ENCODE data around the gene TPBGL. TPM values are rescaled to one million over a fixed set of nuclear protein-coding genes. Genes with fewer than 3 reads are reported as not detected.

TPBGL gene
- total RNA-seq, 2 experiments from 2014 or later = 0.06 TPM; not detected in 1

GRCh38 chr11:75219869-75220268 lies 20.7 kb upstream of the TPBGL start:
- H3K36me3 Mint-ChIP-seq (ENCODE audit: low read depth) = no peaks in the 10 kb centered on the region
- H3K27ac Mint-ChIP-seq = no peak overlapping the region
- H3K4me1 Mint-ChIP-seq = no peaks in the 10 kb centered on the region
- ChIA-PET POLR2A (no interaction called here), CTCF (interaction anchor here (0.6 to 1.3 kb wide), 3 partner anchors 21 to 298 kb away, joined by 4 to 5 read pairs (median 5); no protein-coding TSS in a partner anchor)
- H3K27me3 Mint-ChIP-seq = peaks cover 18% of the 10 kb centered on the region
- no peak overlapping the region for H3K4me3 Mint-ChIP-seq
- no peak for DNase-seq
- H3K9me3 Mint-ChIP-seq = no peaks in the 10 kb centered on the region

- ChIA-PET POLR2A (no interaction called here), CTCF (interaction anchor here (1.2 to 1.9 kb wide), 4 partner anchors 10 to 19 kb away, joined by 4 to 6 read pairs (median 5); no protein-coding TSS in a partner anchor)
- H3K4me3 Mint-ChIP-seq = no peak overlapping the region
- no peaks in the 10 kb centered on the region for H3K36me3 Mint-ChIP-seq (ENCODE audit: low read depth)
- no peaks in the 10 kb centered on the region for H3K4me1 Mint-ChIP-seq
- H3K9me3 Mint-ChIP-seq = no peaks in the 10 kb centered on the region
- H3K27ac Mint-ChIP-seq = no peak overlapping the region
- no peak for DNase-seq
- H3K27me3 Mint-ChIP-seq = peaks cover 4% of the 10 kb centered on the region
Measured at GRCh38 chr11:75223954-75224643, 16.5 kb upstream of the TPBGL start.

- DNase-seq = no peak
- POLR2A ChIA-PET = no interaction called here
- Mint-ChIP-seq H3K27ac (no peak overlapping the region), H3K36me3 (ENCODE audit: low read depth) (no peaks in the 10 kb centered on the region), H3K4me1 (no peaks in the 10 kb centered on the region), H3K4me3 (no peak overlapping the region), H3K27me3 (peaks cover 2% of the 10 kb centered on the region), H3K9me3 (no peaks in the 10 kb centered on the region)
- CTCF ChIA-PET = interaction anchor here (1.0 to 1.5 kb wide), 4 partner anchors 11 to 85 kb away, joined by 3 to 5 read pairs (median 4); no protein-coding TSS in a partner anchor
Measured at GRCh38 chr11:75225794-75226193, 14.8 kb upstream of the TPBGL start.

- no peaks in the 10 kb centered on the region for H3K4me1 Mint-ChIP-seq
- CTCF ChIA-PET = interaction anchor here (0.7 to 3.5 kb wide), 3 partner anchors 10 to 89 kb away, joined by 4 to 21 read pairs (median 11); partner anchors contain the start of gene TPBGL
- H3K36me3 Mint-ChIP-seq (ENCODE audit: low read depth) = no peaks in the 10 kb centered on the region
Measured at GRCh38 chr11:75229466-75229865, 11.1 kb upstream of the TPBGL start.

GRCh38 chr11:75230621-75231020 lies 10.0 kb upstream of the TPBGL start:
- no peak overlapping the region for H3K4me3 Mint-ChIP-seq
- no peaks in the 10 kb centered on the region for H3K36me3 Mint-ChIP-seq (ENCODE audit: low read depth)
- no peak for DNase-seq
- H3K4me1 Mint-ChIP-seq = no peaks in the 10 kb centered on the region
- no peaks in the 10 kb centered on the region for H3K27me3 Mint-ChIP-seq
- H3K27ac Mint-ChIP-seq = no peak overlapping the region
- ChIA-PET CTCF (interaction anchor here (0.7 to 3.5 kb wide), 3 partner anchors 11 to 90 kb away, joined by 3 to 21 read pairs (median 11); partner anchors contain the start of gene TPBGL), POLR2A (no interaction called here)
- no peaks in the 10 kb centered on the region for H3K9me3 Mint-ChIP-seq

More at GRCh38 chr11:75229466-75229865, 11.1 kb upstream of the TPBGL start:
- POLR2A ChIA-PET = no interaction called here
- H3K27me3 Mint-ChIP-seq = no peaks in the 10 kb centered on the region
- no peak overlapping the region for H3K4me3 Mint-ChIP-seq
- H3K9me3 Mint-ChIP-seq = no peaks in the 10 kb centered on the region
- H3K27ac Mint-ChIP-seq = no peak overlapping the region
- DNase-seq = no peak

- peak; percentile 63 for DNase-seq
- Mint-ChIP-seq H3K27me3 (peaks cover 7% of the 10 kb centered on the region), H3K27ac (no peak overlapping the region), H3K36me3 (ENCODE audit: low read depth) (no peaks in the 10 kb centered on the region), H3K9me3 (no peaks in the 10 kb centered on the region), H3K4me3 (no peak overlapping the region), H3K4me1 (no peaks in the 10 kb centered on the region)
- ChIA-PET POLR2A (interaction anchor here (0.5 kb wide), 1 partner anchor 12 kb away, joined by 3 read pairs; no protein-coding TSS in a partner anchor), CTCF (interaction anchor here (0.6 to 1.2 kb wide), 5 partner anchors 8 to 92 kb away, joined by 3 to 5 read pairs (median 3); no protein-coding TSS in a partner anchor)
Measured at GRCh38 chr11:75233754-75234172, 6.8 kb upstream of the TPBGL start.

GRCh38 chr11:75236062-75236461 lies 4.5 kb upstream of the TPBGL start:
- Mint-ChIP-seq H3K27ac (no peak overlapping the region), H3K4me3 (no peak overlapping the region), H3K36me3 (ENCODE audit: low read depth) (no peaks in the 10 kb centered on the region), H3K4me1 (peaks cover 6% of the 10 kb centered on the region), H3K9me3 (no peaks in the 10 kb centered on the region), H3K27me3 (peaks cover 23% of the 10 kb centered on the region)
- ChIA-PET POLR2A (no interaction called here), CTCF (no interaction called here)
- no peak for DNase-seq

GRCh38 chr11:75237050-75237449 lies 3.5 kb upstream of the TPBGL start:
- Mint-ChIP-seq H3K4me3 (no peak overlapping the region), H3K4me1 (peaks cover 6% of the 10 kb centered on the region), H3K36me3 (ENCODE audit: low read depth) (no peaks in the 10 kb centered on the region), H3K27ac (no peak overlapping the region), H3K9me3 (no peaks in the 10 kb centered on the region), H3K27me3 (peaks cover 23% of the 10 kb centered on the region)
- POLR2A ChIA-PET = interaction anchor here (0.6 kb wide), 1 partner anchor 13 kb away, joined by 3 read pairs; no protein-coding TSS in a partner anchor
- DNase-seq = no peak
- CTCF ChIA-PET = interaction anchor here (1.0 to 1.4 kb wide), 2 partner anchors 80 to 308 kb away, joined by 3 read pairs; no protein-coding TSS in a partner anchor

- Mint-ChIP-seq H3K27ac (no peak overlapping the region), H3K27me3 (peaks cover 41% of the 10 kb centered on the region), H3K4me1 (peaks cover 15% of the 10 kb centered on the region), H3K4me3 (no peak overlapping the region), H3K9me3 (no peaks in the 10 kb centered on the region), H3K36me3 (ENCODE audit: low read depth) (no peaks in the 10 kb centered on the region)
- CTCF ChIA-PET = interaction anchor here (0.5 to 7.1 kb wide), 4 partner anchors 10 to 319 kb away, joined by 3 to 145 read pairs (median 5); no protein-coding TSS in a partner anchor
- POLR2A ChIA-PET = no interaction called here
- no peak for DNase-seq
Measured at GRCh38 chr11:75238595-75239440, 1.8 kb upstream of the TPBGL start.

- no peaks in the 10 kb centered on the region for H3K36me3 Mint-ChIP-seq (ENCODE audit: low read depth)
- peaks cover 48% of the 10 kb centered on the region for H3K27me3 Mint-ChIP-seq
- H3K4me3 Mint-ChIP-seq = peak overlapping the region; percentile 51
- POLR2A ChIA-PET = no interaction called here
- CTCF ChIA-PET = interaction anchor here (0.6 to 7.1 kb wide), 5 partner anchors 9 to 310 kb away, joined by 4 to 145 read pairs (median 7); partner anchors contain the start of gene SLCO2B1
- no peak for DNase-seq
- H3K27ac Mint-ChIP-seq = no peak overlapping the region
- no peaks in the 10 kb centered on the region for H3K9me3 Mint-ChIP-seq
- peaks cover 15% of the 10 kb centered on the region for H3K4me1 Mint-ChIP-seq
Measured at GRCh38 chr11:75239531-75240290, 863 bp upstream of the TPBGL start.

- peak overlapping the region; percentile 68 for H3K4me3 Mint-ChIP-seq
- H3K27ac Mint-ChIP-seq = no peak overlapping the region
- H3K9me3 Mint-ChIP-seq = no peaks in the 10 kb centered on the region
- DNase-seq = peak; percentile 84
- H3K4me1 Mint-ChIP-seq = peaks cover 15% of the 10 kb centered on the region
- CTCF ChIA-PET = interaction anchor here (0.6 to 7.1 kb wide), 39 partner anchors 8 to 564 kb away, joined by 3 to 145 read pairs (median 5); partner anchors contain the start of genes SLCO2B1, SPCS2 and XRRA1
- peaks cover 51% of the 10 kb centered on the region for H3K27me3 Mint-ChIP-seq
- H3K36me3 Mint-ChIP-seq (ENCODE audit: low read depth) = no peaks in the 10 kb centered on the region
- POLR2A ChIA-PET = no interaction called here
Measured at GRCh38 chr11:75241036-75241905, 697 bp downstream of the TPBGL start.

Data from activated CD4-positive, alpha-beta T cell treated with anti-CD3 and anti-CD28 coated beads, Interleukin-2, amount 10 ng/mL, durations not matched to agents 7 days and 5 days (primary cell).